Measurements from ENCODE around the gene USP26.

GRCh38 chrX:133005616-133006015 is 91.3 kb downstream of the USP26 start:
- no peak for TF ChIP-seq POLR2A (IDR thresholded peaks at IDR 0.05)
- TF ChIP-seq POLR2AphosphoS5 (IDR thresholded peaks at IDR 0.05): no peak
- TF ChIP-seq CTCF (IDR thresholded peaks at IDR 0.05): no peak

Data from breast epithelium (tissue), 3 donors.